ENCODE results near the gene KCNRG.
"Not testable (repeated sequence)": the region's sequence is repeated elsewhere in the genome, so short reads cannot be mapped to it uniquely, and the experiment has no call there.

KCNRG gene

DNA sequence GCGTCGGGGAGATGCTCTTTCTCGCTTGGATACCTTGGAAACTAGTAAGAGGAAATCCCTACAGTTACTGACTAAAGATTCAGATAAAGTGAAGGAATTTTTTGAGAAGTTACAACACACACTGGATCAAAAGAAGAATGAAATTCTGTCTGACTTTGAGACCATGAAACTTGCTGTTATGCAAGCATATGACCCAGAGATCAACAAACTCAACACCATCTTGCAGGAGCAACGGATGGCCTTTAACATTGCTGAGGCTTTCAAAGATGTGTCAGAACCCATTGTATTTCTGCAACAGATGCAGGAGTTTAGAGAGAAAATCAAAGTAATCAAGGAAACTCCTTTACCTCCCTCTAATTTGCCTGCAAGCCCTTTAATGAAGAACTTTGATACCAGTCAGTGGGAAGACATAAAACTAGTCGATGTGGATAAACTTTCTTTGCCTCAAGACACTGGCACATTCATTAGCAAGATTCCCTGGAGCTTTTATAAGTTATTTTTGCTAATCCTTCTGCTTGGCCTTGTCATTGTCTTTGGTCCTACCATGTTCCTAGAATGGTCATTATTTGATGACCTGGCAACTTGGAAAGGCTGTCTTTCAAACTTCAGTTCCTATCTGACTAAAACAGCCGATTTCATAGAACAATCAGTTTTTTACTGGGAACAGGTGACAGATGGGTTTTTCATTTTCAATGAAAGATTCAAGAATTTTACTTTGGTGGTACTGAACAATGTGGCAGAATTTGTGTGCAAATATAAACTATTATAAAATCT lies 2.7 kb upstream of the KCNRG start:
- no peak for DNase-seq

DNA sequence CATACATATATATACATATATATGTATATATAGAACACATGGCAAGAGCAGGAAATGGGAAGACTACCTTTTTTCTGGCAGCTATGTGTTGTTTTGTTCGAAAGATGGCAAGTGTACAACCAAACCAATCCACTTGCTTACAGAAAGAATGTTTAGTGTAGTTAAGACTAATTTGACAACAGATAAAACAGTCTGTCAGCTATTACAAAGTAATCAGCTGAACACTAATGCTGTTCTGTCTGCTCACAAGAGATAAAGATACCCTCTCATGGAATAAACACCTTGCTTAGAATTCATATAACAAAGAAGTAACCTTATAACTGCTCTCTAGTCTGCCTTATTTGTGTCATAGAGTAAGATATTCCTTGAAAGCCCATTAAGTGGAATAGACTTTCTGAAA lies 858 bp upstream of the KCNRG start:
- DNase-seq: no peak

DNA sequence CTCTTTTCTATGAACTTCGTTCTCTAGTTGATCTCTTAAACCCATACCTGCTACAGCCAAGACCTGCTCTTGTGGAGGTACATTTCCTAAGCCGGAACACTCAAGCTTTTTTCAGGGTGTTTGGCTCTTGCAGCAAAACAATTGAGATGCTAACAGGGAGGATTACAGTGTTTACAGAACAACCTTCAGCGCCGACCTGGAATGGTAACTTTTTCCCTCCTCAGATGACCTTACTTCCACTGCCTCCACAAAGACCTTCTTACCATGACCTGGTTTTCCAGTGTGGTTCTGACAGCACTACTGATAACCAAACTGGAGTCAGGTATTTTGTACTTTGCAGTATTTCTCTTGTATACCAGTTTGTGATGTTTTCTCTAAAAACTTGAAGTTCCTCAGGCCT lies 506 bp downstream of the KCNRG start:
- DNase-seq: no peak

GRCh38 chr13:50016444-50016843 lies 1.2 kb downstream of the KCNRG start:
- peak; percentile 65 for DNase-seq

- DNase-seq: no peak
These were observed 2.6 kb downstream of the KCNRG start for GRCh38 chr13:50017819-50018218.

DNA sequence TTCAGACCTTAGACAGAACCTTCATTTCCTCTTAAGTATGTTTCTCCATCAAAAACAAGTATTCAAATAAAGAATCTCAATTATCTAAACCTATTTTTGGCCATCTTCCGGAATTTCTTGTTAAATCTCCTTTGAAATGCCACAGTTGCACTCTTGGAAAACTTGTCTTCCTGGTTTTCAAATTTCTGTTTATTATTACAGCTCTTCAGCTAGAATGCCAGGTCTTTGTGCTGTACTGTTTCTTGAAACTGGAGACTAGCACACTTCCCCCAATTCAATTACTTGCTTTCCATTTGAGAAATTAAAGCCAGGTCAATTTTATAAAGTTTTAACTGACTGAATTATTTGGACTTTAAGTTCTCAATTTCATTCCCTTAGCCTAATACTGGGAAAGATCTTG lies 10.2 kb downstream of the KCNRG start:
- no peak for DNase-seq

DNA sequence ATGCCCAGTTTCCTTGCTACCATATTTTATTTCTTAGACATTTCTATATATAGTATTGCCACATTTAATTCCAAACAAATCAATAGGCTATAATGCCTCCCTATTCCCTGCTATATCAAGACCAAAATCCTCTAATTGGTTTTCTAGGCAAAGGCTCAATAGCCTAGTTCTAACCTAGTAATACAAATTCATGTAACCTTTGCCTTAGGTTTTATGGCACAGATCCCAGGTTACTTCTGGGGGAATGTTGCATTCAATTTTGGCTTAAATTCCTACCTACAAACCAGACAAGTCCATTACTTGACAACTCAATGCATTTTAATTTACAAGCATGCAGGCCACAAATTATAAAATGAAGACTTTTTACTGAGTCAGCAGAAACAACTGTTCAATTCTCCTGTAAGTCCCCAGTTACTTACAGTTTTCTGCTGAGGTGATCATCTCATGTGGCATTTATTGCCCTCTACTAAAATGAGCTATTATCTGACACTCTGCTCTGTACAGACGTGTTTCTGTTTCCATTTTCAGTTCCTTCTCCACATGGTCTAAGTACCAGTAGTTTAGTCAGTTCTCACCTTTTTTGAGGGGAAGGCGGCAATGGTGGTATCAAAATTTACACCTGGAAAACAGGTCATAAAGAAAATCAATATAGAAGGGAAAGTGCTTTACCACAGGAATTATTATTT lies 11.7 kb downstream of the KCNRG start:
- no peak for DNase-seq

DNA sequence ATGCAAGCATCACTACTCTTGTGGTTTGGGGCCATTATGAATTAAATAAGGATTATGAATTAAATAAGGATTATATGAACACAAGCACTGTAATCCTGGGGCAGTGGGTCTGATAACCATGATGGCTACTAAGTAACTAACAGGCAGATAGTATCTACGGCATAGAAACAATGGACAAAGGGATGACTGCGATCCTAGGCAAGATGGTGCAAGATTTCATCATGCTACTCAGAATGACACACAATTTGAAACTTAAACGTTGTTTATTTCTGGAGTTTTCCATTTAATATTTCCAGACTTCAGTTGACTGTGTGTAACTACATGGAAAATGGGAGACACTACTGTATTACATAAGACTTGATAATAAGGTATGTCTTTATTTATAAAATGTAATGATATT lies 15.1 kb downstream of the KCNRG start:
- peak; percentile 32 for DNase-seq

GRCh38 chr13:50033725-50034124 lies 18.5 kb downstream of the KCNRG start:
- peak; percentile 37 for DNase-seq

DNA sequence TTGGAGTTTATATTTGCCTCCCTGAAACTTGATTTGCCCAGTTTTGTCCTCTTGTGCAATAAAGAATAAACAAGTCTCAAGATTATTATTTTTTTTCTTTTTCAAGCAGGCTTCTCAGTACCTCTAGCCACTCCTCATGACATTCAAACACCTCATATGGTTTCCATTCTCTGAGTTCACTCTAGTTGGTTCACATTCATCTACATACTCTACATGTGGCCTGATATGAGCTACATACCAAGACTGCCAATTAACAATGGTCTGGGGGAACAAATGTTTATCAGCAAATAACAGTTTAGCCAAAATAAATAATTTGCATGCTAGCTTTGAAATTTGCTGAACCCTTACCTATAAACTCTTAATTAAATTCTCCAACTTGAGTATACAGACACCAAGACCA lies 22.5 kb downstream of the KCNRG start:
- DNase-seq: no peak

GRCh38 chr13:50038266-50038665 lies 23.0 kb downstream of the KCNRG start:
- DNase-seq: no peak

DNA sequence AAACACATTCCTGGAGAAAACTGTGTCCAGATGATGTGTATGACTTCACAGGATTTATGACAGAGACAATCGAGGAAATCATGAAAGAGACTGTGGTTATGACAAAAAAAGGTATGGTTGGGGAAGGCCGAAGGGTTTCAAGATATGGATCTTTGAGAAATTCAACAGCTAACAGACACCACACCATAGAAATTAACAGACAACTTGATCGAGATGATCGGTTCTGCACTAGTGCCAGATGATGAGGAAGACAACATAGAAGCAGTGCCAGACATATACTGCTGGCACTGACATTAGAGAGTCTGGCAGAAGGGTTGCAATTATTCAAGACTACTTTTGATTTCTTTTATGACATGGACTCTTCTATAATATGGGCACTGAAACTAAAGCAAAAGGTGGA lies 37.2 kb downstream of the KCNRG start:
- DNase-seq: no peak

- DNase-seq: no peak
These were observed 38.6 kb downstream of the KCNRG start for GRCh38 chr13:50053844-50054243.

DNA sequence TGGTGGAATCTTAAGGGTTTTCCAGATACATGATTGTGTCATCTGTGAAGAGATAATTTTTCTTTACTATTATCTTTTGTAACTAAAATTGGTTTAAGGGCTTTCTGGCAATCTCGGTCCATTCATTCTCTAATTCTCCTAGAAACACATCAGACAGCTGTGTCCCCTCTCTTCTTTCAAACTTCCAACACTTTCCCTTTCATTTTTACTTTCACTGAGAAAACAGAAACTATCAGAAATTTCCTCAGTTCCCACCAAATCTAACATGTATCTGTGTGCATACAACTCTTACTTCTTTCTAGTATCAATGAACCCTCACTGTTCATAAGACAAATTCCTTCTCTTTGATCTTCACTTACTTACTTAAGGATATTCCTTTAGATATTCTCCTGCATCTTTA lies 40.2 kb downstream of the KCNRG start:
- no peak for DNase-seq

DNA sequence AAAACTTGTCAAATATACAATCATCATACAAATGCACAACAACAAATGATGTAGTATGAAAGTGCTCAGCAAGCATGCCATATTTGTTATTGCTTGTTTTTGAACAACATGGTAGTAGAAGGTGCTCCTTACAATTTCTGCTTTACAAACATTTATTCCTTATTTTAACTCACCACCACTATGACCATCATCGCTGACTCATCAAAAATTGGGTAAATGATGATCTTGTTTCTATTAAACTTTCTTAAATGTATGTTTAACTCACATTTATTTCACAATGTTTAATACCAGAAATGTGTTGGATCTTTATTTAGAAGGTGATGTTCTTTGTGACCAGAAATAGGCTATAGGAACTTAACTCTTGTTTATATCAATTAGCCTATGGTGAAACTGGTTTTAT lies 45.5 kb downstream of the KCNRG start:
- no peak for DNase-seq

DNA sequence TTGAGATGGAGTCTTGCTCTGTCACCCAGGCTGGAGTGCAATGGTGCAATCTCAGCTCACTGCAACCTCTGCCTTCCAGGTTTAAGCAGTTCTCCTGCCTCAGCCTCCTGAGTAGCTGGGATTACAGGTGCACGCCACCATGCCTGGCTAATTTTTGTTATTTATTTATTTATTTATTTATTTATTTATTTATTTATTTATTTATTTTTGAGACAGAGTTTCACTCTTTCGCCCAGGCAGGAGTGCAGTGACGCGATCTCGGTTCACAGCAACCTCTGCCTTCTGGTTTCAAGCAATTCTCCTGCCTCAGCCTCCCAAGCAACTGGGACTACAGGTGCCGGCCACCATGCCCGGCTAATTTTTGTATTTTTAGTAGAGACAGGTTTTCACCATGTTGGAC lies 47.1 kb downstream of the KCNRG start:
- DNase-seq: not testable (repeated sequence)

GRCh38 chr13:50065712-50066111 lies 50.5 kb downstream of the KCNRG start:
- DNase-seq: no peak

GRCh38 chr13:50068508-50068907 lies 53.3 kb downstream of the KCNRG start:
- no peak for DNase-seq

DNA sequence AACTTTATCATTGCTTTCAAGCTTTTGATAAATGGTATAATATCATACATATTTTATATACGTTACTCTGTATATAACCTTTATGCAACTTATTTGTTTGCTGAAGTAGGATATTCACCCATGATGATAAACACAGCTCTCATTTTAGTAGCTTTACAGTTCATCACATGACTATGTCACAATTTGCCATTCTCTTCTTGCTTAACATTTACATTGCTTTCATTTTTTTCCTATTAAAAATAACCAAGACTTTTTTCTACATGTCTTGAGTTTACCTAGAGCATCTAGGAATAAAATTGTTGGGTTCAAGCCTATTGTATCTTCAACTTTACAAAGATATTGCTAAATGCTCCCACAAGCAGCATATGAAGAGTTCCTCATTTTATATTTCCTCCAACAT lies 54.0 kb downstream of the KCNRG start:
- DNase-seq: no peak

DNA sequence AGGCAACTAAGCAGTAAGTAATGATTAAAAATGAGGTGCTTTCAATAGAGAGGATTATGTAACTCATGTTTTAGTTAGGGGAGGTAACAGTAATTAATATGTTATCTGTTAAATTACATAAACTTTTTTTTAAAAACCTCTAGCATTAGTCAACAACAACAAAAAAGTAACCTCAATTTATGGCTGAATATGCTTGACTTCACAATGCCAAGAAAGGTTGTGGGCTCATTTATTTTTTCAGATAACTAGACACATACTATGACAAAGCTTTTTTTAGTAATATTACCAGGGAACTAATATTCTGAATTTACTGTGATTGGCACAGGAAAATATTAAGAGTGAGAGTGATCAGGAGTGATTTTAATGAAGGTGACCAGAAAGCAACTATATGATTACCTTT lies 54.9 kb downstream of the KCNRG start:
- no peak for DNase-seq

Measured in fibroblast of skin of scalp (primary cell).